Activated CD4-positive, CD25-positive, alpha-beta regulatory T cell treated with anti-CD3 and anti-CD28 coated beads, Interleukin-2, amount 50 U/mL, for 16 hours (primary cell): ENCODE results near the gene PZP.
"Not testable (repeated sequence)": the region's sequence is repeated elsewhere in the genome, so short reads cannot be mapped to it uniquely, and the experiment has no call there.

Source experiments
- DNase-seq: peaks from one replicate; pipeline ENCODE4 v3.0.0-alpha.2; 2020; ENCODE audit warnings: low read depth, low spot score

PZP gene

GRCh38 chr12:9208229-9208628 is at the start of gene PZP:
Gene PZP (minus strand): TSS chr12:9208395. CDS start chr12:9208341, 54 bp downstream.
- DNase-seq, result no peak

- no peak for DNase-seq
Measured at GRCh38 chr12:9256758-9257405, 48.7 kb upstream of the PZP start.

GRCh38 chr12:9256341-9256740 is 48.1 kb upstream of the PZP start:
- no peak for DNase-seq

GRCh38 chr12:9255837-9256236 is 47.6 kb upstream of the PZP start:
- DNase-seq, result no peak

- no peak for DNase-seq
Measured at GRCh38 chr12:9253464-9253863, 45.3 kb upstream of the PZP start.

GRCh38 chr12:9252791-9253190 is 44.6 kb upstream of the PZP start:
- DNase-seq, result not testable (repeated sequence)

- DNase-seq, result no peak
Measured at GRCh38 chr12:9252256-9252655, 44.1 kb upstream of the PZP start.

- no peak for DNase-seq
Measured at GRCh38 chr12:9248435-9248834, 40.2 kb upstream of the PZP start.

- peak; percentile 19 for DNase-seq
Measured at GRCh38 chr12:9244894-9245293, 36.7 kb upstream of the PZP start.

- DNase-seq, result no peak
Measured at GRCh38 chr12:9243999-9244649, 35.9 kb upstream of the PZP start.

- DNase-seq, result no peak
Measured at GRCh38 chr12:9241301-9241700, 33.1 kb upstream of the PZP start.

GRCh38 chr12:9240776-9241175 is 32.6 kb upstream of the PZP start:
- DNase-seq, result no peak

GRCh38 chr12:9240004-9240635 is 31.9 kb upstream of the PZP start:
- not testable (repeated sequence) for DNase-seq

- no peak for DNase-seq
Measured at GRCh38 chr12:9237286-9237685, 29.1 kb upstream of the PZP start.

GRCh38 chr12:9235519-9235918 is 27.3 kb upstream of the PZP start:
- no peak for DNase-seq

GRCh38 chr12:9227950-9228349 is 19.8 kb upstream of the PZP start:
- no peak for DNase-seq

- DNase-seq, result no peak
Measured at GRCh38 chr12:9223830-9224229, 15.6 kb upstream of the PZP start.

- DNase-seq, result no peak
Measured at GRCh38 chr12:9221483-9221882, 13.3 kb upstream of the PZP start.

- DNase-seq, result not testable (repeated sequence)
Measured at GRCh38 chr12:9221011-9221410, 12.8 kb upstream of the PZP start.

GRCh38 chr12:9214534-9214933 is 6.3 kb upstream of the PZP start:
- no peak for DNase-seq

- DNase-seq, result no peak
Measured at GRCh38 chr12:9211687-9212086, 3.5 kb upstream of the PZP start.

GRCh38 chr12:9204380-9204779 is 3.8 kb downstream of the PZP start:
- no peak for DNase-seq

GRCh38 chr12:9198012-9198411 is 10.2 kb downstream of the PZP start:
- DNase-seq, result no peak
